Vagina (tissue), 2 donors: ENCODE measurements around the gene PTRHD1.

Experiments used
- CTCF ChIP-seq, 3 experiments: fragments of 450-650 bp in 2 of 3; fragments of 200-600 bp in 1 of 3; sonication (generic) in 1 of 3; IDR thresholded peaks; one replicate each; pipeline ENCODE4 v1.5.1; 2017 to 2019; ENCODE audit warnings: antibody characterized with exemption in 3 of 3, mild to moderate bottlenecking in 2 of 3, moderate library complexity in 2 of 3
- POLR2AphosphoS5 ChIP-seq, 2 donors: sonication (generic); formaldehyde crosslinking; IDR thresholded peaks; one replicate each; pipeline ENCODE4 v1.9.0; 2017; ENCODE audit warnings: antibody characterized with exemption in 2 of 2, mild to moderate bottlenecking in 2 of 2, low read depth in 1 of 2; ENCODE audit not compliant: insufficient read depth in 1 of 2

DNA sequence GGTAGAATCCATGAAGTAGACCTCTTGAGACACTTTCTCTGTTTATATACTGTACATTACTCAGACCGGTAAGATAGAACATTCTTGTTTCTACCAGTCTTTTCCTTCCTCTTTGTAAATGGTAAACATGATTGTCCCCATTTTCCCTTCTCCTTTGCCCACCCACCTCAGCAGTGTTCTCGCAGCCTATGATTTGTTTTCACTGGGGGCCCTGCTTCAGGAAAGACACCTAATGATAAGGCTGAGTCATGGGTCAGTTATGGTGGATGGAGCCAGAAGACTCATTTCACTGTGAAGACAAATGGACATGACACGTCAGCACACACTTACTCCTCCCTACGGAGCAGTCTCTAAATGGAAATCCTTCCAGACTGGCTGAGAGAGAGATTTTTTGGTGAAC, 23.7 kb upstream of the PTRHD1 start:
- no peak for TF ChIP-seq CTCF (IDR thresholded peaks at IDR 0.05)
- TF ChIP-seq POLR2AphosphoS5 (IDR thresholded peaks at IDR 0.05; ENCODE audit: insufficient read depth in 1 of 2, low read depth in 1 of 2) = no peak
